Tibial artery (tissue), 4 donors: Measurements from ENCODE around the gene ABCG2.

Experiments used
- DNase-seq, 2 donors: peaks; one replicate each; pipeline ENCODE4 v3.0.0-alpha.2; 2019
- H3K27ac ChIP-seq, 2 donors: fragments of 200-600 bp; sonication (generic) in 1 of 2; 1 replicate in 1 of 2; 2 replicates in 1 of 2; pipeline ENCODE4 v1.5.1; 2018 to 2019; ENCODE audit warnings: mild to moderate bottlenecking in 1 of 2
- H3K27me3 ChIP-seq, 2 donors: fragments of 200-600 bp; sonication (generic) in 1 of 2; one replicate each; pipeline versions ENCODE4 v1.5.1 to v1.6.0; 2016 to 2019
- H3K36me3 ChIP-seq, 3 donors: fragments of 200-600 bp; sonication (generic) in 2 of 3; one replicate each; pipeline ENCODE4 v1.5.1; 2016 to 2019; ENCODE audit warnings: mild to moderate bottlenecking in 2 of 3
- H3K4me1 ChIP-seq, 4 donors: fragments of 200-600 bp; sonication (generic) in 2 of 4; 1 replicate in 3 of 4; 2 replicates in 1 of 4; pipeline ENCODE4 v1.5.1; 2016 to 2019
- H3K4me3 ChIP-seq, 2 donors: fragments of 200-600 bp; sonication (generic) in 1 of 2; 1 replicate in 1 of 2; 2 replicates in 1 of 2; pipeline ENCODE4 v1.5.1; 2018 to 2019; ENCODE audit warnings: mild to moderate bottlenecking in 2 of 2
- H3K9me3 ChIP-seq, 3 donors: fragments of 200-600 bp; sonication (generic) in 1 of 3; one replicate each; pipeline ENCODE4 v1.5.1; 2016 to 2019
- CTCF ChIP-seq, 2 experiments: fragments of 200-600 bp in 1 of 2; fragments of 450-650 bp in 1 of 2; IDR thresholded peaks; one replicate each; pipeline ENCODE4 v1.5.1; 2017 to 2019; ENCODE audit warnings: antibody characterized with exemption in 2 of 2, mild to moderate bottlenecking in 1 of 2, moderate library complexity in 1 of 2
- intact Hi-C: fragments of 100-400 bp; cut with DNase I; formaldehyde crosslinking; loops from one replicate; pipeline ENCODE4 v1.15.0; 2023; ENCODE audit warnings: low total_unique reads

ABCG2 gene

GRCh38 chr4:88063634-88064296 lies 94.7 kb downstream of the ABCG2 start:
- TF ChIP-seq CTCF (IDR thresholded peaks at IDR 0.05), result no peak
- H3K27ac ChIP-seq, result no peak overlapping the region
- no peak overlapping the region for H3K4me3 ChIP-seq
- H3K9me3 ChIP-seq, result no peaks in the 10 kb centered on the region
- peaks cover 73 to 76% (median 75%) of the 10 kb centered on the region in 3 donors for H3K36me3 ChIP-seq
- intact Hi-C loops, result no loop called here
- no peak for DNase-seq
- H3K27me3 ChIP-seq, result no peaks in the 10 kb centered on the region
- no peaks in the 10 kb centered on the region for H3K4me1 ChIP-seq

- TF ChIP-seq CTCF (IDR thresholded peaks at IDR 0.05), result no peak
- H3K9me3 ChIP-seq, result no peaks in the 10 kb centered on the region
- H3K4me1 ChIP-seq, result no peaks in the 10 kb centered on the region
- no peaks in the 10 kb centered on the region for H3K27me3 ChIP-seq
- intact Hi-C loops, result no loop called here
- DNase-seq, result no peak
- peaks cover 70 to 73% (median 71%) of the 10 kb centered on the region in 3 donors for H3K36me3 ChIP-seq
- H3K27ac ChIP-seq, result no peak overlapping the region
- H3K4me3 ChIP-seq, result no peak overlapping the region
These were observed 95.6 kb downstream of the ABCG2 start for GRCh38 chr4:88062843-88063242.

- no peaks in the 10 kb centered on the region for H3K4me1 ChIP-seq
- H3K9me3 ChIP-seq, result no peaks in the 10 kb centered on the region
- H3K27ac ChIP-seq, result no peak overlapping the region
- no peaks in the 10 kb centered on the region for H3K27me3 ChIP-seq
- no peak overlapping the region for H3K4me3 ChIP-seq
- H3K36me3 ChIP-seq, result peaks cover 70 to 73% (median 71%) of the 10 kb centered on the region in 3 donors
- intact Hi-C loops, result no loop called here
- no peak for TF ChIP-seq CTCF (IDR thresholded peaks at IDR 0.05)
- DNase-seq, result no peak
These were observed 96.1 kb downstream of the ABCG2 start for GRCh38 chr4:88062311-88062710.

GRCh38 chr4:88060431-88060830 lies 98.0 kb downstream of the ABCG2 start:
- TF ChIP-seq CTCF (IDR thresholded peaks at IDR 0.05), result no peak
- no peak for DNase-seq
- H3K9me3 ChIP-seq, result no peaks in the 10 kb centered on the region
- no peak overlapping the region for H3K4me3 ChIP-seq
- intact Hi-C loops, result no loop called here
- H3K27ac ChIP-seq, result no peak overlapping the region
- peaks cover 68 to 73% (median 71%) of the 10 kb centered on the region in 3 donors for H3K36me3 ChIP-seq
- no peaks in the 10 kb centered on the region for H3K27me3 ChIP-seq
- no peaks in the 10 kb centered on the region for H3K4me1 ChIP-seq

- intact Hi-C loops, result no loop called here
- peaks cover 68 to 72% (median 71%) of the 10 kb centered on the region in 3 donors for H3K36me3 ChIP-seq
- no peak for DNase-seq
- no peaks in the 10 kb centered on the region for H3K27me3 ChIP-seq
- no peaks in the 10 kb centered on the region for H3K4me1 ChIP-seq
- TF ChIP-seq CTCF (IDR thresholded peaks at IDR 0.05), result no peak
- no peaks in the 10 kb centered on the region for H3K9me3 ChIP-seq
- H3K27ac ChIP-seq, result no peak overlapping the region
- H3K4me3 ChIP-seq, result no peak overlapping the region
These were observed 98.7 kb downstream of the ABCG2 start for GRCh38 chr4:88059766-88060165.
